Spleen (tissue), 11 donors: Measurements from ENCODE around the gene ZMIZ1. TPM values are rescaled to one million over a fixed set of nuclear protein-coding genes. Genes with fewer than 3 reads are reported as not detected.

ENCODE experiments used
- DNase-seq: peaks from one replicate; pipeline ENCODE4 v3.0.0-alpha.2; 2020
- H3K27ac ChIP-seq, 8 donors: fragments of 200-600 bp; sonication (generic) in 7 of 8; 1 replicate in 4 of 8; 2 replicates in 4 of 8; pipeline versions ENCODE4 v1.5.0 to v1.8.0; 2016 to 2021; ENCODE audit warnings: inconsistent platforms in 4 of 8, mild to moderate bottlenecking in 4 of 8, moderate library complexity in 1 of 8
- H3K27me3 ChIP-seq, 7 donors: fragments of 200-600 bp; sonication (generic) in 6 of 7; replicated peaks in 1 of 7; 1 replicate in 4 of 7; 2 replicates in 3 of 7; pipeline versions ENCODE4 v1.5.0 to v1.8.0; 2016 to 2021; ENCODE audit warnings: inconsistent platforms in 3 of 7, mild to moderate bottlenecking in 1 of 7
- H3K36me3 ChIP-seq, 6 donors: fragments of 200-600 bp; sonication (generic) in 5 of 6; 1 replicate in 4 of 6; 2 replicates in 2 of 6; pipeline versions ENCODE4 v1.5.0 to v1.8.0; 2016 to 2021; ENCODE audit warnings: inconsistent platforms in 2 of 6
- H3K4me1 ChIP-seq, 6 donors: fragments of 200-600 bp; sonication (generic) in 5 of 6; 1 replicate in 3 of 6; 2 replicates in 3 of 6; pipeline versions ENCODE4 v1.5.0 to v1.8.0; 2016 to 2021; ENCODE audit warnings: inconsistent platforms in 3 of 6
- H3K4me3 ChIP-seq, 8 donors: fragments of 200-600 bp; sonication (generic) in 7 of 8; 1 replicate in 4 of 8; 2 replicates in 4 of 8; pipeline versions ENCODE4 v1.5.0 to v1.8.0; 2016 to 2021; ENCODE audit warnings: inconsistent platforms in 4 of 8, mild to moderate bottlenecking in 4 of 8, moderate library complexity in 2 of 8
- H3K9me3 ChIP-seq, 8 donors: fragments of 200-600 bp; sonication (generic) in 7 of 8; 1 replicate in 4 of 8; 2 replicates in 4 of 8; pipeline versions ENCODE4 v1.5.0 to v1.8.0; 2016 to 2021; ENCODE audit warnings: inconsistent platforms in 4 of 8
- CTCF ChIP-seq, 11 experiments: fragments of 200-600 bp in 7 of 11; fragments of 450-650 bp in 4 of 11; sonication (generic) in 4 of 11; IDR thresholded peaks in 8 of 11; conservative IDR thresholded peaks in 3 of 11; 1 replicate in 7 of 11; 2 replicates in 4 of 11; pipeline versions ENCODE4 v1.4.0 to v1.8.0; 2016 to 2021; ENCODE audit warnings: antibody characterized with exemption in 11 of 11, inconsistent platforms in 4 of 11, mild to moderate bottlenecking in 1 of 11
- POLR2A ChIP-seq, 3 donors: fragments of 450-650 bp; IDR thresholded peaks; one replicate each; pipeline ENCODE4 v1.5.1; 2017; ENCODE audit warnings: antibody characterized with exemption in 3 of 3, mild to moderate bottlenecking in 1 of 3
- POLR2AphosphoS5 ChIP-seq, 3 donors: sonication (generic); formaldehyde crosslinking; IDR thresholded peaks; one replicate each; pipeline ENCODE4 v1.5.1; 2017; ENCODE audit warnings: antibody characterized with exemption in 3 of 3
- WGBS, 5 donors: extraction: QIAGEN DNeasy Blood & Tissue Kit in 3 of 5; methylation state at CpG; one replicate each; pipeline versions ENCODE4 v1.1.5 to v1.1.7; 2013 to 2018; 5-methylcytosine and 5-hydroxymethylcytosine counted together
- intact Hi-C: fragments of 100-400 bp; cut with DNase I; formaldehyde crosslinking; loops from one replicate; pipeline ENCODE4 v1.15.0; 2023; ENCODE audit warnings: low total_unique reads
- polyA plus RNA-seq, 3 donors: library from polyadenylated mRNA; stranded (reverse); fragments of 200-250 nt; gene quantifications; one replicate each; pipeline ENCODE4 v1.2.1, GENCODE V29; 2013
- total RNA-seq, 7 donors: library from RNA; depleted of rRNA in 3 of 7; stranded (reverse); fragments of >200 nt in 3 of 7; fragmentation: NEBNext Ultra II Directional in 4 of 7; extraction: Animal tissue kit (Norgen Biotek cat#: 25700) in 4 of 7; gene quantifications; one replicate each; pipeline versions ENCODE4 v1.1.0 to v1.2.1, GENCODE V29; 2016 to 2021
- donor health status: healthy with polysubstance abuse.
- donor health status: DM: no; HTN: no; CAD: no; lungs with moderate emphysema.
- donor health status: DM: no; HTN: no; CAD: no.
- donor health status: Bipolar disorder and iron deficiency.
- donor health status: healthy.
- donor health status: DM: no; HTN: no; CAD: no.
- donor health status: DM: yes; HTN: yes; CAD: no.

Gene ZMIZ1
- total and polyA plus RNA-seq, 10 donors, result 10.7 to 210 (median 125) TPM

- H3K4me1 ChIP-seq, result peaks cover 42 to 100% (median 84%) of the 10 kb centered on the region in 6 donors
- no peaks in the 10 kb centered on the region for H3K36me3 ChIP-seq
- 69 to 82% (median 75%) methylated on average over 11 of the region's 11 CpGs for WGBS, 5 donors
- no peaks in the 10 kb centered on the region for H3K9me3 ChIP-seq
- H3K4me3 ChIP-seq, result no peak overlapping the region
- no peak for DNase-seq
- peak overlapping the region in 3 of 8 donors; percentile 28 to 81 (median 70) for H3K27ac ChIP-seq
- TF ChIP-seq POLR2AphosphoS5 (IDR thresholded peaks at IDR 0.05) (peak in 2 of 3 donors; percentile 35 to 57), CTCF (IDR thresholded peaks at IDR 0.05 in 8 of 11, conservative IDR thresholded peaks at IDR 0.05 in 3 of 11) (no peak), POLR2A (IDR thresholded peaks at IDR 0.05) (no peak)
- intact Hi-C loops, result no loop called here
- peaks cover 0 to 10% (median 0%) of the 10 kb centered on the region in 7 donors for H3K27me3 ChIP-seq
Observed at GRCh38 chr10:79097021-79097872, 28.5 kb downstream of the ZMIZ1 start.

- Histone ChIP-seq H3K27me3 (peaks cover 0 to 18% (median 0%) of the 10 kb centered on the region in 7 donors), H3K36me3 (no peaks in the 10 kb centered on the region), H3K9me3 (no peaks in the 10 kb centered on the region), H3K27ac (peak overlapping the region in 1 of 8 donors; percentile 16), H3K4me1 (peaks cover 45 to 100% (median 86%) of the 10 kb centered on the region in 6 donors), H3K4me3 (no peak overlapping the region)
- WGBS, 5 donors, result 73 to 96% (median 91%) methylated on average over 5 of the region's 5 CpGs
- no peak for TF ChIP-seq POLR2AphosphoS5 (IDR thresholded peaks at IDR 0.05)
- TF ChIP-seq CTCF (IDR thresholded peaks at IDR 0.05 in 8 of 11, conservative IDR thresholded peaks at IDR 0.05 in 3 of 11), result no peak
- no peak for TF ChIP-seq POLR2A (IDR thresholded peaks at IDR 0.05)
- intact Hi-C loops, result no loop called here
- DNase-seq, result peak; percentile 71
Observed at GRCh38 chr10:79098061-79098460, 29.3 kb downstream of the ZMIZ1 start.

GRCh38 chr10:79098596-79099015, 29.8 kb downstream of the ZMIZ1 start:
- TF ChIP-seq POLR2AphosphoS5 (IDR thresholded peaks at IDR 0.05), result peak in 2 of 3 donors; percentile 45 to 47
- no peak for TF ChIP-seq POLR2A (IDR thresholded peaks at IDR 0.05)
- Histone ChIP-seq H3K27me3 (peaks cover 0 to 24% (median 0%) of the 10 kb centered on the region in 7 donors), H3K4me1 (peaks cover 44 to 100% (median 86%) of the 10 kb centered on the region in 6 donors), H3K27ac (peak overlapping the region in 1 of 8 donors; percentile 16), H3K4me3 (no peak overlapping the region), H3K36me3 (no peaks in the 10 kb centered on the region), H3K9me3 (no peaks in the 10 kb centered on the region)
- DNase-seq, result no peak
- intact Hi-C loops, result no loop called here
- WGBS, 5 donors, result 56 to 86% (median 66%) methylated on average over 10 of the region's 10 CpGs

- Histone ChIP-seq H3K4me3 (no peak overlapping the region), H3K9me3 (no peaks in the 10 kb centered on the region), H3K36me3 (no peaks in the 10 kb centered on the region), H3K27ac (peak overlapping the region in 2 of 8 donors; percentile 1 to 16), H3K4me1 (peaks cover 33 to 100% (median 85%) of the 10 kb centered on the region in 6 donors), H3K27me3 (peaks cover 0 to 25% (median 0%) of the 10 kb centered on the region in 7 donors)
- DNase-seq, result no peak
- TF ChIP-seq POLR2A (IDR thresholded peaks at IDR 0.05), result no peak
- TF ChIP-seq CTCF (IDR thresholded peaks at IDR 0.05 in 8 of 11, conservative IDR thresholded peaks at IDR 0.05 in 3 of 11), result no peak
- TF ChIP-seq POLR2AphosphoS5 (IDR thresholded peaks at IDR 0.05), result no peak
- intact Hi-C loops, result no loop called here
- 80 to 97% (median 83%) methylated on average over 2 of the region's 2 CpGs; no CpG with 5 or more reads in 1 of the 5 donors for WGBS, 5 donors
Observed at GRCh38 chr10:79099898-79100448, 31.2 kb downstream of the ZMIZ1 start.
